ENCODE data around the gene PPIP5K1.

GRCh38 chr15:43521419-43521818 is 68.6 kb downstream of the PPIP5K1 start:
- no peak for TF ChIP-seq GATA3 (IDR thresholded peaks at IDR 0.05; ENCODE audit: low read depth, low read length)
- no peak for TF ChIP-seq GATA2 (IDR thresholded peaks at IDR 0.05; ENCODE audit: low read depth, low read length)

Data from SH-SY5Y (cell line).